ENCODE data around the gene PTCH2. TPM values are rescaled to one million over a fixed set of nuclear protein-coding genes. Genes with fewer than 3 reads are reported as not detected.

Gene PTCH2
- total RNA-seq, 2 donors from 2014 or later, result 0.22 to 0.24 TPM

- Histone ChIP-seq H3K36me3 (peaks cover 4% of the 10 kb centered on the region), H3K4me3 (peak overlapping the region; percentile 45 to 59), H3K27ac (peak overlapping the region; percentile 40 to 69), H3K4me1 (peaks cover 0 to 32% of the 10 kb centered on the region in 2 donors), H3K27me3 (no peaks in the 10 kb centered on the region), H3K9me3 (no peaks in the 10 kb centered on the region)
- peak; percentile 100 for TF ChIP-seq CTCF (IDR thresholded peaks at IDR 0.05)
- no peak for DNase-seq (ENCODE audit: low spot score)
These were observed 56.8 kb downstream of the PTCH2 start for GRCh38 chr1:44786138-44786840.

GRCh38 chr1:44785501-44786137, 57.4 kb downstream of the PTCH2 start:
- Histone ChIP-seq H3K4me3 (peak overlapping the region in 1 of 2 donors; percentile 59), H3K9me3 (no peaks in the 10 kb centered on the region), H3K27ac (peak overlapping the region in 1 of 2 donors; percentile 69), H3K27me3 (no peaks in the 10 kb centered on the region), H3K36me3 (peaks cover 10% of the 10 kb centered on the region), H3K4me1 (peaks cover 0 to 32% of the 10 kb centered on the region in 2 donors)
- no peak for DNase-seq (ENCODE audit: low spot score)
- no peak for TF ChIP-seq CTCF (IDR thresholded peaks at IDR 0.05)

- Histone ChIP-seq H3K4me3 (no peak overlapping the region), H3K36me3 (peaks cover 10% of the 10 kb centered on the region), H3K9me3 (no peaks in the 10 kb centered on the region), H3K27ac (no peak overlapping the region), H3K27me3 (no peaks in the 10 kb centered on the region), H3K4me1 (peaks cover 0 to 32% of the 10 kb centered on the region in 2 donors)
- TF ChIP-seq CTCF (IDR thresholded peaks at IDR 0.05), result no peak
- DNase-seq (ENCODE audit: low spot score), result no peak
These were observed 58.0 kb downstream of the PTCH2 start for GRCh38 chr1:44785029-44785380.

GRCh38 chr1:44784094-44785028, 58.7 kb downstream of the PTCH2 start:
- Histone ChIP-seq H3K27ac (peak overlapping the region in 1 of 2 donors; percentile 49), H3K4me3 (peak overlapping the region; percentile 38 to 62), H3K36me3 (peaks cover 14% of the 10 kb centered on the region), H3K27me3 (no peaks in the 10 kb centered on the region), H3K4me1 (peaks cover 0 to 32% of the 10 kb centered on the region in 2 donors), H3K9me3 (no peaks in the 10 kb centered on the region)
- no peak for TF ChIP-seq CTCF (IDR thresholded peaks at IDR 0.05)
- DNase-seq (ENCODE audit: low spot score), result no peak

- Histone ChIP-seq H3K36me3 (peaks cover 21% of the 10 kb centered on the region), H3K9me3 (no peaks in the 10 kb centered on the region), H3K27me3 (no peaks in the 10 kb centered on the region), H3K4me1 (peaks cover 0 to 32% of the 10 kb centered on the region in 2 donors), H3K27ac (no peak overlapping the region), H3K4me3 (peak overlapping the region; percentile 38 to 62)
- TF ChIP-seq CTCF (IDR thresholded peaks at IDR 0.05), result no peak
- DNase-seq (ENCODE audit: low spot score), result no peak
These were observed 59.4 kb downstream of the PTCH2 start for GRCh38 chr1:44783697-44784093.
